HG02759 (cell line): ENCODE measurements around the gene USP53.
A peak's percentile ranks its signal among the peaks of the same experiment; 100 is the strongest.
"Not testable (repeated sequence)": the region's sequence is repeated elsewhere in the genome, so short reads cannot be mapped to it uniquely, and the experiment has no call there.

Experiments used
- ATAC-seq: cut with Tn5 transposase; IDR thresholded peaks from one replicate; pipeline ENCODE4 v1.9.1; 2021; ENCODE audit warnings: mild to moderate bottlenecking, moderate library complexity; ENCODE audit not compliant: unreplicated experiment

USP53 gene

DNA sequence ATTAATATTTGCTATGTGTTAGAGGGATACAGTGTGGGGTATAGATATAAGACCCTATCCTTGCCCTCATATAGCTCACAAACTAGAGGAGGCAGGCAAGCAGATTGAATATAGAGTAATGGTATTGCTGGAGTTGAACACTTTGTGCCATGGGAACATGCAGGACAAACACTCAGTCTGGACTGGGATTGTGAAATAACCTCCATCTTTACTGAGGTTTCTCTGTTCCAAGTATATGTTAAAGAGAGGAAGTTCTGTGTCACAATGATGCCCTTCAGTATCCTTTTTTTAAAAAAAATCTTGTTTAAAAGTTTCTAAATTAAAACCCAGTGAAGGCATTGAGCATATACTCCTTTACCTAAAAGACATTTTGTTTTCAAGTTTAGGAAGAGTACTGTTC, 100.7 kb downstream of the USP53 start:
- ATAC-seq = no peak

DNA sequence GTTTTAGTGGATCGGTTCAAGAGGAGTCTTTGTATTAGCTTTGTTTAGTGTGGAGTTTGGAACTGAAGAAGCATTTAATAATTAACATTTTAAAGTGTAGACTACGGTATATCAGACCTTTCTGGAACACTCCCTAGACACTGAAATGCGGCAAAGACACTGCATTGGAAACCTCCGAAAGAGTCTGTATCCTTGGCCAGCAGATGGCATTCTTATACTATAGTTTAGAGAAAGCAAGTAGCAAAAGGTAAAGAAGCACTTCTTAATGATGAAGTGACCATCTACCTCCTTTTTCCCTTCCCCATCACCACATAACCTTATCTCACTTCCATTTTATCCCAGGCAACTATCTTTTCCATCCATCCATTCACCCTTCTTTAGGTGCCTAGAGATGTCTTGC, 101.8 kb downstream of the USP53 start:
- peak; percentile 73 for ATAC-seq

DNA sequence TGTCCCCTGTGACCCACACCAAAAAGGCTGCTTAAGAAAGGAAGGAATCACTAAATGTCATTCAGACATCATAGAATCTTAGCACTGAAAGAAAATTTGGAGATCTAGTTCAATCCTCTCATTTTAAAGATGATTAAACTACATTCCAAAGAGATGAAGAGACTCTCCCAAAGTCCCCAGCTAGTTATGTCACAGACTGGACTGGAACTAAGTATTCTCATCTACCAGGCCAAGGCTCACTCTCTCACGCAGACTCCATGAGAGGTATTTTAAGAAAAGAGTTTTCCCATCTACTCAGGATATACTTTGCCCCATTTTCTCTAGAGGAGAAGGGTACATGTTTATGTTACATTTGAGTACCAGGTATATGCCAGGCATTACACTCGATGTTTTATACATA, 102.5 kb downstream of the USP53 start:
- no peak for ATAC-seq

DNA sequence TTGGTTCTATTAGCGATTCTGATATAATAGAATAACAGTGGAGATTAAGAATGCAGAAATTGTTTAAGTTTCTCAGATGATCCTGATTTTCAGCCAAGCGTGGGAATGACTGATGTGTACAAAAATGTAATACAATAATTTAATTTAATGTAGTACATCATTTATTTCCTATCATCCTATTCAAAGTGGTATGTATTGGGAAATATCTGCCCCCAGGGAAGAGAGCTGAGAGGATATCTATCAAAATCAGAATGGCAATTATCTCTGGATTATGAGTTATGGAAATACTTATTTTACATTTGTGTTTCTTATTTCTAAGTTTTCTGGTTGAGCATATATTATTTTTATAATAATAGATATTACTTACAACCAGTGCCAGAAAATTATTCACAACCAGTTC, 105.5 kb downstream of the USP53 start:
- no peak for ATAC-seq

DNA sequence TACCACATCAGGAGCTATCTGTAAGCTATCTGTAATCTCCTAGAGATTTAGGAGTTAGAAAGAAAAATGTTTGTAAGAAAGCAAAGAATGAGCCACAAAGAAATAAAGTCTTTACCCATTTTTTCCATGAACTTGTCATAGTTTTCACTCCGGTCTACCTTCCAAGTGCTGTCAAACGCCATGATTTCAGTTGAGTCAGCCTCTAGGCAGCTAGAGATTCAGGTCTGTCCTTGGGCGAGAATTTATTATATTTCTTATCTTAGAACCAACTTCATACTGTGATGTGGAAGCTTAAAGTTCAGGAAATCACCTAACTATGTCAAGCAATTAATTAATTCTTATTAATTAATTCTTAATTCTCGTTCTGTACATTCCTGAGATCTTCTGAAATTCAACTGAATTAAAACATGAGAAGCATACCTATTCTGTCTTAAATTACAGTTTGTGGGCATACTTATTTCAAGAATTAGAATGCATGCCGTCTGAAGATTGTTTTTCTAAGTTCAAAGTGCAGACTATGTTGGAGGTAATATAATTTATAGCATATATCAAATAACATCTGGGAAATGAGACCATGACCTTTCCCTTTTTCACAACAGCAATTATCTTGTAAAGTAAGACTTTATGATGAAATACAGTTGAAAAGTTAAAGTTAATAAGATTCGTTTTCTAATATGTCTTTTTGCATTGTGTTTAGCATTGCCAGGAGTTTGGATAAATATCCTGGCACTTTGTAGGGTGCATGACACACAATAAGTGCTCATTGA, 109.6 kb downstream of the USP53 start, which contains the start of gene FABP2:
Gene FABP2, minus strand, starts transcription at position 218 of the 767 bp plus-strand sequence. Its CDS starts 36 bp downstream, at position 182.
- no peak for ATAC-seq

DNA sequence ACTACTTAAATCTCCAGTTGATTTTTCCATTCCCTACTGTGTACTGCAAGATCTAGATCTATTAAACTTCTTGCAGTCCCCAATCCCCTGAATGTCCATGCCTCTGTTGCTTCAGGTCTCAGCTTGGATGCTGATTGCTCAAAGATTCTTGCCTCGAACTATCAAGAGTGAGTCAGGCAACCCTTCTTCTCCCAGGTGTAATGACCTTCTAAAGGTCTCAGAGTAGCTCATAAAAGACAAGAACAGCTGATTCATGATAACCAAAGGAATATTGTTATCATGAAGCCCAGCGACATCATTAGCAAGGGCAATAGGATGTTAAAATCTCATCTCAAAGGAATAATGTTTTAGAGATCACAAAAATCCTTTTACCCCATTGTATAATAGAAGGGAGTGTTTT, 116.2 kb downstream of the USP53 start:
- ATAC-seq = no peak

DNA sequence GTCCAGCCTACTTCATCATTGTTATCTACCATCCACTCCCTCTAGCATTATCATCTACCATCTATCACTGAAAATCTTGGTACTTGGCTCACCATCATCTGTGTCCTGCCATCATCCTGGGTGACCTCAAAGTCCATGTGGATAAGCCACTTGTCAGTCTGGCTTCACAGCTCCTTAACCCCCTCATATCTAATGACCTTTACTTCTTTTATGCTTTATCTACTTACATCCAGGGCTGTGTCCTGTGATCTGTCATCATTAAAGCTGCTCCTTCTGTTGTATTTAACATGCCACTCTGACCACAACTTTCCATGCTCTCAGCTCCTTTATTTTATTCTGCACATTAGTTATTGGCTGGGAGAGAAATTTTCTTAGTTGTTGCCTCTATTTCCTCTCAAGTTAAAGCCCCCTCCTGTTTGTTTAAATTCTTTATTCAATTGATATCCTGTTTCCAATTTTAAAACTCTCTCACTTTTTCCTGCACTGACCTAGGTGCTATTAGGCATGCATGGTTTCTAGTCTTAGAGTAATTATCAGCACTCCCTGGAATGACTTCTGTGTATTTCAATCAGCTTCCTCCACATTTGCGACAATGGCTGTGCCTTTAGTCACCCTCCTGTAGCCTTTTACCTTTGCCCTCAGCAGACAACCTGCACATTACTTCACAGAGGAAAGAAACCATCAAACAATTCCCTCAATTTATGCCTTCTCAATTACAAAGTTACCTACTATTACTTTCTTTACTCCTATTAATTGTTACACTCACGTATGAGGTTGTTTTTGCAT, 117.5 kb downstream of the USP53 start:
- ATAC-seq = no peak

DNA sequence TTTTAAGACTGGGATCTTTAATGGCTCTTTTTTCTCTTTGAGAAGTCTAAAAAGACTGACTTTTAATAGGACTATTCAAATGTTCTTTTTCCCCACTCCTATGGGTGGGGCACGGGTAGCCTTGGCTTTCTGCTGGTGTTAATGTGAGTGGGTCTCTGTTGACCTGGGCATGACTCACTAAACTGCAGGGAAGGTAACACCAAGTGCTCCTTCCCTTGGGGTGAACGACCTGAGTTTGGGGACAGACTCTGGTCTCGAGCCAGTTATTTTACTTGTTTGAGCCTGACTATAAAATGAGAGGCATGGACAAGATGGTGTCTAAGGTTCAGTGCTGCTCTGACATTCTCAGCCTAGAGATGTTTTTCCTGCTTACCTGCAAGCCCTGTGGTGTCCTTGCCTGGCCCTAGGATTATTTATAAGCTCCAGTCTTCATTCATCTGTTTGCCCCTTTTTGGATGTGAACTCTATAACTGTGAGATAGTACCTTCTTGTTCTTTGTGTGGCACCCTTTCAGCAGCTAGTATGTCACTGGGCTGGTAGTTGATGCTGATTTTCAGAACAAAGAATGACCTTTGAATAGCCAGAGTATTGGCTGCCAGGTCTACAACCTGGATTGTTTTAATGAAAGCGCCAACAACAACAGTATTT, 123.9 kb downstream of the USP53 start:
- not testable (repeated sequence) for ATAC-seq

DNA sequence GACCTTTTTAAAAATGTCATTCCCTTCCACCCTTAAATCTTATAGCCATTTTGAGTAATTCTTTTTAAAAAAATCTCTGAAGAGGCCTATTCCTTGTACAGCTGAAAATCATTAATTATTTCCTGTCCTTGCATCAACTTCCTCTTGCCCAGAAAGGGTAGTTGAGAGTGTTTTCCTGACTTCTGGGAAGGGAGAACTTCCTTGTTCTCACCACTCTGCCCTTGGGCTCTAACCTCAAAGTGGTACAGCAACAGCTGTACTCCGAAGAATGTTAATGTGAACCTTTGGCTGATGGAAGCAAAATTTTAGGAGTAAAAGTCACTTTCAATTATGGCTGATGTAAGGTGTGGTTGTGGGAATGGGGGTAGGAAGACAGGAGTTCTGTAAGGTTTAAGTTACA, 124.5 kb downstream of the USP53 start:
- ATAC-seq = no peak

DNA sequence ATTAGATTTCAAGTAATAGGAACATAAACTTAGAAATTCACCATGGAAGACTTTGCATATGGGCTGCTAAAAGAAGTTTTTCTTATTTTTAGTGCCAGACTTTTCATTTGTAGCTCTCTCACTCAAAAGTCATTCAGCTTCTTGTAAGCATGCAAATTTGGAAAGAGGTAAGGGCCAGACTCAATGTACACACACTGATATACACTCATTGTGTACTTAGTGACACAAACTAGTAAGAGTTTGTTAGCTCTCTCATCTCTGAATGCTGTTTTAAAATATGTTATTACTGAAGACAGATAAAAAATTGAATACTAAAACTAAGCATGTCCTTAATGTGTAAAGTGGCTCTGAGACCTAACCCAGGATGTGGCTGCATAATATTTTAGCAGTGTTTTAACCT, 127.4 kb downstream of the USP53 start:
- not testable (repeated sequence) for ATAC-seq

DNA sequence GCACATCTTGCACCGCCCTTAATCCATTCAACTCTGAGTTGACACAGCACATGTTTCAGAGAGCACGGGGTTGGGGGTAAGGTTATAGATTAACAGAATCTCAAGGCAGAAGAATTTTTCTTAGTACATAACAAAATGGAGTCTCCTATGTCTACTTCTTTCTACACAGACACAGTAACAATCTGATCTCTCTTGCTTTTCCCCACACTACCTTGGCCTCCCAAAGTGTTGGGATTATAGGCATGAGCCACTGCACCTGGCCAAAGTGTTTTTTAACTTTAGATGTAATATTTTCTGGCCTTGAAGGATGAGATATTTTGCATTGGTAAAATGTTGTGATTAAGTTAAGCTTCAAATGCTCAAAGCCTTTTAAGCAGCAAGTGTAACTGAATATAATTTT, 130.8 kb downstream of the USP53 start:
- not testable (repeated sequence) for ATAC-seq
